Keratinocyte (primary cell): ENCODE data around the gene SLC7A14. TPM values are rescaled to one million over a fixed set of nuclear protein-coding genes. Genes with fewer than 3 reads are reported as not detected.

Experiments
- DNase-seq: peaks from one replicate; pipeline ENCODE4 v3.0.0-alpha.2; 2011; ENCODE audit warnings: low read depth, missing footprints, low spot score
- FAIRE-seq: peaks from 2 replicates; lab custom pipeline; 2011; peaks lifted over from hg19 to GRCh38; lab: Jason Lieb, UNC
- H2AFZ ChIP-seq: 2 replicates; pipeline ENCODE4 v1.6.0; 2012; ENCODE audit warnings: low read length, control low read depth, inconsistent platforms; ENCODE audit not compliant: control insufficient read depth
- H3K27ac ChIP-seq: 2 replicates; pipeline ENCODE4 v1.5.1; 2011; ENCODE audit warnings: low read length; ENCODE audit not compliant: control insufficient read depth, insufficient read depth
- H3K27me3 ChIP-seq: 3 replicates; pipeline ENCODE4 v1.6.0; 2011; ENCODE audit warnings: low read length; ENCODE audit not compliant: control insufficient read depth, insufficient read depth; ENCODE audit errors: extremely low read depth
- H3K36me3 ChIP-seq, 2 experiments: 2 replicates in 1 of 2; 3 replicates in 1 of 2; pipeline ENCODE4 v1.5.1; 2011; ENCODE audit warnings: low read length in 2 of 2, mild to moderate bottlenecking in 1 of 2; ENCODE audit not compliant: control insufficient read depth in 2 of 2, insufficient read depth in 2 of 2; ENCODE audit errors: extremely low read depth in 1 of 2
- H3K4me1 ChIP-seq: 3 replicates; pipeline ENCODE4 v1.5.1; 2011; ENCODE audit warnings: low read length; ENCODE audit not compliant: control insufficient read depth, insufficient read depth; ENCODE audit errors: extremely low read depth
- H3K4me2 ChIP-seq: 3 replicates; pipeline ENCODE4 v1.6.0; 2011; ENCODE audit warnings: low read depth, low read length; ENCODE audit not compliant: control insufficient read depth, insufficient read depth; ENCODE audit errors: extremely low read depth
- H3K4me3 ChIP-seq, 3 experiments: fragments of 200-600 bp in 1 of 3; sonication (generic) in 1 of 3; 2 replicates in 2 of 3; 3 replicates in 1 of 3; pipeline ENCODE4 v1.5.1; 2011 to 2016; ENCODE audit warnings: low read length in 3 of 3, mild to moderate bottlenecking in 3 of 3, control low read depth in 2 of 3, inconsistent platforms in 1 of 3, low read depth in 1 of 3, mixed read lengths in 1 of 3, mixed run types in 1 of 3, moderate library complexity in 1 of 3; ENCODE audit not compliant: control insufficient read depth in 2 of 3, insufficient read depth in 2 of 3; ENCODE audit errors: extremely low read depth in 1 of 3
- H3K79me2 ChIP-seq: 2 replicates; pipeline ENCODE4 v1.6.0; 2012; ENCODE audit warnings: low read length; ENCODE audit not compliant: control insufficient read depth, insufficient read depth
- H3K9ac ChIP-seq: 3 replicates; pipeline ENCODE4 v1.6.0; 2011; ENCODE audit warnings: low read length; ENCODE audit not compliant: control insufficient read depth, insufficient read depth; ENCODE audit errors: extremely low read depth
- H3K9me1 ChIP-seq: 3 replicates; pipeline ENCODE4 v1.6.0; 2011; ENCODE audit warnings: low read length; ENCODE audit not compliant: control insufficient read depth, insufficient read depth; ENCODE audit errors: extremely low read depth
- H3K9me3 ChIP-seq: 2 replicates; pipeline ENCODE4 v1.5.1; 2012; ENCODE audit warnings: low read depth, low read length; ENCODE audit not compliant: control insufficient read depth
- H4K20me1 ChIP-seq: 3 replicates; pipeline ENCODE4 v1.6.0; 2011; ENCODE audit warnings: low read length; ENCODE audit not compliant: control insufficient read depth, insufficient read depth; ENCODE audit errors: extremely low read depth
- CTCF ChIP-seq, 3 experiments: IDR thresholded peaks in 1 of 3; conservative IDR thresholded peaks in 1 of 3; optimal IDR thresholded peaks in 1 of 3; 2 replicates in 2 of 3; 3 replicates in 1 of 3; pipeline versions ENCODE3 to v1.5.1; 2011; ENCODE audit warnings: low read length in 3 of 3, mild to moderate bottlenecking in 3 of 3, moderate library complexity in 2 of 3, control low read depth in 1 of 3, inconsistent platforms in 1 of 3; ENCODE audit not compliant: insufficient read depth in 2 of 3; ENCODE audit errors: extremely low read depth in 1 of 3
- EZH2 ChIP-seq: IDR thresholded peaks from one replicate; pipeline ENCODE4 v1.6.1; 2012; ENCODE audit warnings: inconsistent platforms, mild to moderate bottlenecking, low read length, moderate library complexity
- dilution Hi-C: fragments of 300-500 bp; cut with MboI; formaldehyde crosslinking; loops from one replicate; pipeline ENCODE4 v1.7.0; 2020; ENCODE audit warnings: low sequenced_read_pairs; ENCODE audit not compliant: extremely low pct_ligation_motif_present
- polyA plus RNA-seq, 5 experiments: library from polyadenylated mRNA; depleted of rRNA in 3 of 5; stranded (reverse) in 3 of 5; stranded (forward) in 1 of 5; unstranded in 1 of 5; fragments of >200 nt; gene quantifications; 1 replicate in 1 of 5; 2 replicates in 3 of 5; 3 replicates in 1 of 5; pipeline versions ENCODE4 v1.2.1 to v1.2.3, GENCODE V29; 2011 to 2012; ENCODE audit warnings: missing spikeins in 2 of 5, low read depth in 1 of 5, low replicate concordance in 1 of 5

Gene SLC7A14
- polyA plus RNA-seq, 1 donor (not counting 4 experiments of a cell fraction or from before 2014, with no cell fraction given): not detected

GRCh38 chr3:170623524-170623923 lies 37.6 kb upstream of the SLC7A14 start:
- FAIRE-seq (no peak), DNase-seq (no peak)
- TF ChIP-seq CTCF (optimal IDR thresholded peaks at IDR 0.05 in 1 of 3, IDR thresholded peaks at IDR 0.05 in 1 of 3, conservative IDR thresholded peaks at IDR 0.05 in 1 of 3; ENCODE audit: extremely low read depth in 1 of 3, insufficient read depth in 2 of 3, low read length in 3 of 3) (no peak), EZH2 (no peak)
- Histone ChIP-seq H3K9me3 (no peaks in the 10 kb centered on the region), H3K4me2 (no peak overlapping the region), H4K20me1 (no peaks in the 10 kb centered on the region), H3K27me3 (no peaks in the 10 kb centered on the region), H3K9ac (no peak overlapping the region), H3K4me1 (no peaks in the 10 kb centered on the region), H3K27ac (no peak overlapping the region), H3K9me1 (no peaks in the 10 kb centered on the region), H3K4me3 (no peak overlapping the region), H2AFZ (no peak overlapping the region), H3K36me3 (no peaks in the 10 kb centered on the region), H3K79me2 (no peaks in the 10 kb centered on the region)
- dilution Hi-C loops: no loop called here

GRCh38 chr3:170622369-170623159 lies 36.7 kb upstream of the SLC7A14 start:
- Histone ChIP-seq H3K4me2 (no peak overlapping the region), H3K4me1 (no peaks in the 10 kb centered on the region), H3K9ac (no peak overlapping the region), H3K9me3 (no peaks in the 10 kb centered on the region), H3K27me3 (no peaks in the 10 kb centered on the region), H3K27ac (no peak overlapping the region), H3K79me2 (no peaks in the 10 kb centered on the region), H4K20me1 (no peaks in the 10 kb centered on the region), H3K9me1 (no peaks in the 10 kb centered on the region), H3K4me3 (no peak overlapping the region), H3K36me3 (no peaks in the 10 kb centered on the region), H2AFZ (no peak overlapping the region)
- FAIRE-seq (no peak), DNase-seq (no peak)
- TF ChIP-seq CTCF (optimal IDR thresholded peaks at IDR 0.05 in 1 of 3, IDR thresholded peaks at IDR 0.05 in 1 of 3, conservative IDR thresholded peaks at IDR 0.05 in 1 of 3; ENCODE audit: extremely low read depth in 1 of 3, insufficient read depth in 2 of 3, low read length in 3 of 3) (no peak), EZH2 (no peak)
- dilution Hi-C loops: no loop called here
